Activated CD8-positive, alpha-beta memory T cell treated with anti-CD3 and anti-CD28 coated beads, Interleukin-2, amount 50 U/mL, for 4 hours (primary cell): Measurements from ENCODE around the gene ZNF732.
A peak's percentile ranks its signal among the peaks of the same experiment; 100 is the strongest.
"Not testable (repeated sequence)": the region's sequence is repeated elsewhere in the genome, so short reads cannot be mapped to it uniquely, and the experiment has no call there.

Source experiments
- DNase-seq: peaks from one replicate; pipeline ENCODE4 v3.0.0-alpha.2; 2020

The ZNF732 gene

GRCh38 chr4:253936-254756 lies 51.1 kb downstream of the ZNF732 start:
- no peak for DNase-seq

- DNase-seq: no peak
These were observed 53.1 kb downstream of the ZNF732 start for GRCh38 chr4:252065-252601.

DNA sequence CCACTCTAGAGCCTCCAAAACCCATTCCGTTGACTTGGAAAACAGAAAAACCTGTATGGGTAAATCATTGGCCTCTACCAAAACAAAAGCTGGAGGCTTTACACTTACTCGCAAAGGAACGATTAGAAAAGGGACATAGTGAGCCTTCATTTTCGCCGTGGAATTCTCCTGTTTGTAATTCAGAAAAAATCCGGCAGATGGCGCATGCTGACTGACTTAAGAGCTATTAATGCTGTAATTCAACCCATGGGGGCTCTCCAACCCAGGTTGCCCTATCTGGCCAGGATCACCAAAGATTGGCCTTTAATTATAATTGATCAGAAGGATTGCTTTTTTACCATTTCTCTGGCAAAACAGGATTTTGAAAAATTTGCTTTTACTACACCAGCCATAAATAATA lies 60.8 kb downstream of the ZNF732 start:
- peak; percentile 51 for DNase-seq

- DNase-seq: no peak
These were observed 61.8 kb downstream of the ZNF732 start for GRCh38 chr4:243426-243825.

DNA sequence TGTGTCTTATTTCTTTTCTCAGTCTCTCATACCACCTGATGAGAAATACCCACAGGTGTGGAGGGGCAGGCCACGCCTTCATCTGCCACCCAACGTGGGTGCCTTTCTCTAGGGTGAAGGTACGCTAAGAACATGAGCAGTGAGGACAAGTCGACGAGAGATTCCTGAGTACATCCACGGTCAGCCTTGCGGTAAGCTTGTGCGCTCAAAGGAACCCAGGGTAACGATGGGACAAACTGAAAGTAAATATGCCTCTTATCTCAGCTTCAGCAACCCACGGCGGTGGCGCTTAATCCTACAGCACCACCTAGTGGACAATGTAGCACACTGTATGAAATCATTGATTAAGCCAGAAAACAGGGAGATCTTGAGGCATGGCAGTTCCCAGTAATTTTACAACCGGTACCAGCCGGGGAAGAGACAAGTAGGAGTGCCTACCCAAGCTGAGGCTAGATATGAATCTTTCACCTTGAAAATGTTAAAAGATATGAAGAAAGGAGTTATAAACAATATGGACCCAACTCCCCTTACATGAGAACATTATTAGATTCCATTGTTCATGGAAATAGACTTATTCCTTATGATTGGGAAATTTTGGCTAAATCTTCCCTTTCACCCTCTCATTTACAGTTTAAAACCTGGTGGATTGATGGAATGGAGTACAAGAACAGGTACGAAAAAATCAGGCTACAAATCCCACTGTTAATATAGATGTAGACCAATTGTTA lies 63.0 kb downstream of the ZNF732 start:
- DNase-seq: peak; percentile 59

DNA sequence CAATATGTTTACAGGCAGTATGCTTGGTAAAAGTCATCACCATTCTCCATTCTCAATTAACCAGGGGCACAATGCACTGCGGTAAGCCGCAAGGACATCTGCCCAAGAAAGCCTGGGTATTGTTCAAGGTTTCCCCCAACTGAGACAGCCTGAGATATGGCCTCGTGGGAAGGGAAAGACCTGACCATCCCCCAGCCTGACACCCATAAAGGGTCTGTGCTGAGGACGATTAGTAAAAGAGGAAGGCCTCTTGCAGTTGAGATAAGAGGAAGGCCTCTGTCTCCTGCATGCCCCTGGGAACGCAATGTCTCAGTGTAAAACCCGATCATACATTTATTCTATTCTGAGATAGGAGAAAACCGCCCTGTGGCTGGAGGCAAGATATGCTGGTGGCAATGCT lies 63.9 kb downstream of the ZNF732 start:
- not testable (repeated sequence) for DNase-seq

DNA sequence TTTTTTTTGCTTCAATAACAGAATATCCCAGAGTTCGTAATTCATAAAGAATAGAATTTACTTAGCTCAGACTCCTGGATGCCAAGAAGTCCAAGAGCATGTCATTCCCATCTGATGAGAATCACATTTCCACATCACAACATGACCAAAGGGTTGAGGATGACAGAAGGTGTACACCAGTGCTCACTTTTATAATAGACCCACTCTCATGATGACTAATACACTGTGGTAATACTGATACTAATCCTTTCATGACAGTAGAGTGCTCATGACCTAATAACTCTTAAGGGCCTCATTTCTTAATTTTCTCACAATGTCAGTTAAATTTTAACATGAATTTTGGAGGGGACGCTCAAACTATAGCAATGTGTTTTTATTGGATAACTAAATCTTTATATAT lies 69.2 kb downstream of the ZNF732 start:
- no peak for DNase-seq

GRCh38 chr4:234178-234577 lies 71.1 kb downstream of the ZNF732 start:
- no peak for DNase-seq

- DNase-seq: no peak
These were observed 81.3 kb downstream of the ZNF732 start for GRCh38 chr4:223913-224497.
